Spleen (tissue), 11 donors: ENCODE measurements around the gene CPA5. TPM values are rescaled to one million over a fixed set of nuclear protein-coding genes. Genes with fewer than 3 reads are reported as not detected.
"Not testable (repeated sequence)": the region's sequence is repeated elsewhere in the genome, so short reads cannot be mapped to it uniquely, and the experiment has no call there.

Source experiments
- DNase-seq: peaks from one replicate; pipeline ENCODE4 v3.0.0-alpha.2; 2020
- H3K27ac ChIP-seq, 8 donors: fragments of 200-600 bp; sonication (generic) in 7 of 8; 1 replicate in 4 of 8; 2 replicates in 4 of 8; pipeline versions ENCODE4 v1.5.0 to v1.8.0; 2016 to 2021; ENCODE audit warnings: inconsistent platforms in 4 of 8, mild to moderate bottlenecking in 4 of 8, moderate library complexity in 1 of 8
- H3K27me3 ChIP-seq, 7 donors: fragments of 200-600 bp; sonication (generic) in 6 of 7; replicated peaks in 1 of 7; 1 replicate in 4 of 7; 2 replicates in 3 of 7; pipeline versions ENCODE4 v1.5.0 to v1.8.0; 2016 to 2021; ENCODE audit warnings: inconsistent platforms in 3 of 7, mild to moderate bottlenecking in 1 of 7
- H3K36me3 ChIP-seq, 6 donors: fragments of 200-600 bp; sonication (generic) in 5 of 6; 1 replicate in 4 of 6; 2 replicates in 2 of 6; pipeline versions ENCODE4 v1.5.0 to v1.8.0; 2016 to 2021; ENCODE audit warnings: inconsistent platforms in 2 of 6
- H3K4me1 ChIP-seq, 6 donors: fragments of 200-600 bp; sonication (generic) in 5 of 6; 1 replicate in 3 of 6; 2 replicates in 3 of 6; pipeline versions ENCODE4 v1.5.0 to v1.8.0; 2016 to 2021; ENCODE audit warnings: inconsistent platforms in 3 of 6
- H3K4me3 ChIP-seq, 8 donors: fragments of 200-600 bp; sonication (generic) in 7 of 8; 1 replicate in 4 of 8; 2 replicates in 4 of 8; pipeline versions ENCODE4 v1.5.0 to v1.8.0; 2016 to 2021; ENCODE audit warnings: inconsistent platforms in 4 of 8, mild to moderate bottlenecking in 4 of 8, moderate library complexity in 2 of 8
- H3K9me3 ChIP-seq, 8 donors: fragments of 200-600 bp; sonication (generic) in 7 of 8; 1 replicate in 4 of 8; 2 replicates in 4 of 8; pipeline versions ENCODE4 v1.5.0 to v1.8.0; 2016 to 2021; ENCODE audit warnings: inconsistent platforms in 4 of 8
- CTCF ChIP-seq, 11 experiments: fragments of 200-600 bp in 7 of 11; fragments of 450-650 bp in 4 of 11; sonication (generic) in 4 of 11; IDR thresholded peaks in 8 of 11; conservative IDR thresholded peaks in 3 of 11; 1 replicate in 7 of 11; 2 replicates in 4 of 11; pipeline versions ENCODE4 v1.4.0 to v1.8.0; 2016 to 2021; ENCODE audit warnings: antibody characterized with exemption in 11 of 11, inconsistent platforms in 4 of 11, mild to moderate bottlenecking in 1 of 11
- POLR2A ChIP-seq, 3 donors: fragments of 450-650 bp; IDR thresholded peaks; one replicate each; pipeline ENCODE4 v1.5.1; 2017; ENCODE audit warnings: antibody characterized with exemption in 3 of 3, mild to moderate bottlenecking in 1 of 3
- POLR2AphosphoS5 ChIP-seq, 3 donors: sonication (generic); formaldehyde crosslinking; IDR thresholded peaks; one replicate each; pipeline ENCODE4 v1.5.1; 2017; ENCODE audit warnings: antibody characterized with exemption in 3 of 3
- WGBS, 5 donors: extraction: QIAGEN DNeasy Blood & Tissue Kit in 3 of 5; methylation state at CpG; one replicate each; pipeline versions ENCODE4 v1.1.5 to v1.1.7; 2013 to 2018; 5-methylcytosine and 5-hydroxymethylcytosine counted together
- intact Hi-C: fragments of 100-400 bp; cut with DNase I; formaldehyde crosslinking; loops from one replicate; pipeline ENCODE4 v1.15.0; 2023; ENCODE audit warnings: low total_unique reads
- polyA plus RNA-seq, 3 donors: library from polyadenylated mRNA; stranded (reverse); fragments of 200-250 nt; gene quantifications; one replicate each; pipeline ENCODE4 v1.2.1, GENCODE V29; 2013
- total RNA-seq, 7 donors: library from RNA; depleted of rRNA in 3 of 7; stranded (reverse); fragments of >200 nt in 3 of 7; fragmentation: NEBNext Ultra II Directional in 4 of 7; extraction: Animal tissue kit (Norgen Biotek cat#: 25700) in 4 of 7; gene quantifications; one replicate each; pipeline versions ENCODE4 v1.1.0 to v1.2.1, GENCODE V29; 2016 to 2021
- donor health status: healthy with polysubstance abuse.
- donor health status: DM: no; HTN: no; CAD: no; lungs with moderate emphysema.
- donor health status: DM: no; HTN: no; CAD: no.
- donor health status: Bipolar disorder and iron deficiency.
- donor health status: healthy.
- donor health status: DM: no; HTN: no; CAD: no.
- donor health status: DM: yes; HTN: yes; CAD: no.

CPA5 gene
- total and polyA plus RNA-seq, 10 donors, result 0.26 to 3.6 (median 0.45) TPM; not detected in 6

DNA sequence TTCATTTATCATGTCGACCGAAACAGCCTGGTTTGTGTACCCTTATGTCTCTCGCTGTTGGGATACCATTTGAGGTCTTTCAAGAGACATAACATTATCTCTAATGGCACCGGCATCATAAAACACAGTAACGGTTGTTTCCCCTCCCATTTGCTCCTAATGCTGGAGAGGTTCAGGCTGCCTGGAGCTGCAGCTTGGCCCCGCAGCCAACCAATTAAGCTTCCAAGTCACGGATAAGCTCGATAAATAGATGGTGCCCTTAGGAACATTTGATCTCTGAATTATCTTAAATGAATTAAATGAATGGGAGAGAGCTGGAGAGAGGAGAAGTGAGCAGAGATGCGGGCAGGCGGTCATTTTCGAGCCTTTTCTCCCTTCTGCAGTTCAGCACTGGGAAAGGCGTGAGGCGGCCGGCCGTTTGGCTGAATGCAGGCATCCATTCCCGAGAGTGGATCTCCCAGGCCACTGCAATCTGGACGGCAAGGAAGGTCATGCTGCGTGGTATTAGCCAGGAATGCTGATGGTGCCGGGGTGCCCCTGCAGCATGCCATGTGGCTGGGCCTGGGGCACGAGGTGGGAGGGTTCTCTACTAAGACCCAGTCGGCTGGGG, 39.1 kb upstream of the CPA5 start:
- H3K27me3 ChIP-seq, result no peaks in the 10 kb centered on the region
- TF ChIP-seq CTCF (IDR thresholded peaks at IDR 0.05 in 8 of 11, conservative IDR thresholded peaks at IDR 0.05 in 3 of 11) (no peak), POLR2AphosphoS5 (IDR thresholded peaks at IDR 0.05) (no peak), POLR2A (IDR thresholded peaks at IDR 0.05) (no peak)
- 81 to 92% (median 89%) methylated on average over 17 to 21 of the region's 21 CpGs for WGBS, 5 donors
- intact Hi-C loops, result no loop called here
- no peaks in the 10 kb centered on the region for H3K9me3 ChIP-seq
- no peak overlapping the region for H3K4me3 ChIP-seq
- no peaks in the 10 kb centered on the region for H3K36me3 ChIP-seq
- H3K4me1 ChIP-seq, result no peaks in the 10 kb centered on the region
- no peak for DNase-seq
- no peak overlapping the region for H3K27ac ChIP-seq

DNA sequence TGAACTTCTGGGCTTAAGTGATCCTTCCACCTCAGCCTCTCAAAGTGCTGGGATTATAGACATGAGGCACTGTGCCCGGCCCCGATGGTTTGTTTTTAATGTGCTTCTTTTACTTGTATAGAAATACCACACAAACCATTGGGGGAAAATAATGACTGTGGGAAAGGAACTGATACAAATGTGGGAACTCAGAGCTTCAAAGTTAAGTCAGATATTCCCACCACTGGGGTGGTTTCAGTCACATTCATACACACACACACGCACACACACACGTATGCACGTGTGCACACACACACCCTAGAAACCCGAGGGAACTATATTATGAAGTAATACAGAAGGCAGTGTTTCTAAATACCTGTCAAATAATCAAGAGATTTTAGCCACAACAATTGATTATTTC, 34.6 kb upstream of the CPA5 start:
- intact Hi-C loops, result no loop called here
- Histone ChIP-seq H3K9me3 (no peaks in the 10 kb centered on the region), H3K27ac (no peak overlapping the region), H3K4me1 (no peaks in the 10 kb centered on the region), H3K27me3 (no peaks in the 10 kb centered on the region), H3K36me3 (no peaks in the 10 kb centered on the region), H3K4me3 (no peak overlapping the region)
- TF ChIP-seq POLR2A (IDR thresholded peaks at IDR 0.05) (no peak), POLR2AphosphoS5 (IDR thresholded peaks at IDR 0.05) (no peak), CTCF (IDR thresholded peaks at IDR 0.05 in 8 of 11, conservative IDR thresholded peaks at IDR 0.05 in 3 of 11) (no peak)
- DNase-seq, result no peak
- WGBS, 5 donors, result 63 to 73% (median 69%) methylated on average over 6 of the region's 6 CpGs

DNA sequence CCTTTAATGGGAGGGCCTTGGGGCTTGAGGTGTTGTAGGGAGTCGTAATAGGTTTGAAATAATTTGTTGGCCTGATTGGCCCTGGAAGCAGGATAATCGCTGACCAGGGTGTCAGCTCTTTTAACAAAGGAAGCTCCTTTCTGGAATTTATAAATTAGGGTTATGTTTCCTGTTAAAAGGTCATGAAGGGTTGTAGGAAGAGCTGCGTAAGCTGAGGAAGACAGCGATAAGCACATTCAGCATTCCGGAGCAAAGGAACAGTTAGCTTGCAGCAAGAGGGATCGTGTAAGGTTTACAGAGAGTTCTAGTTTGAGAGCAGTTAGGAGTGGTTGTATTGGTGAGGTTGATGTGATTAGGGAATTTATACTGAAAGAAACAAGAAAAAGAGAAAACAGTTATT, 30.3 kb upstream of the CPA5 start:
- 70 to 81% (median 77%) methylated on average over 6 of the region's 6 CpGs for WGBS, 5 donors
- TF ChIP-seq POLR2A (IDR thresholded peaks at IDR 0.05) (peak in 1 of 3 donors; percentile 26), POLR2AphosphoS5 (IDR thresholded peaks at IDR 0.05) (peak in 1 of 3 donors; percentile 87), CTCF (IDR thresholded peaks at IDR 0.05 in 8 of 11, conservative IDR thresholded peaks at IDR 0.05 in 3 of 11) (no peak)
- Histone ChIP-seq H3K27me3 (no peaks in the 10 kb centered on the region), H3K27ac (peak overlapping the region; percentile 61 to 88 (median 84)), H3K4me3 (peak overlapping the region; percentile 7 to 63 (median 26)), H3K9me3 (no peaks in the 10 kb centered on the region), H3K36me3 (no peaks in the 10 kb centered on the region), H3K4me1 (no peaks in the 10 kb centered on the region)
- no peak for DNase-seq
- intact Hi-C loops, result no loop called here

DNA sequence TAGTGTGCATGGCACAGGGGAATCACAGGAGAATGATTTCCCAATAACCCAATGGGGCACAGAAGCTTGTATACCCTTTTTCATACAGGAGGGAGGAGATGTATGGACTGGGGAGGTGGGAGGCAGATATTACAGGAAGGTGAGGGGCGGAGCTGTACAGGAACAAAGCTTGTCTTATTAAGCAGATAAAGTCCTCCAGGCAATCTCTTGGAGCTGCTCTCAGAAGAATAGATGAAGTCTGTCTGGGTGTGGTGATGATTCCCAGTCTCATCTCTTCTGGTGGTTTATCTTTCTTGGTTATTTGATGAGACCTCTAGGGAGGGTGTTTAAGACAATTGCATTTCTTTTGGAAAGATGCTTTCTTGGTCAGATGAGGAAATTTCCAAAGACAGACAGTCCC, 25.1 kb upstream of the CPA5 start:
- Histone ChIP-seq H3K9me3 (no peaks in the 10 kb centered on the region), H3K4me1 (no peaks in the 10 kb centered on the region), H3K27ac (no peak overlapping the region), H3K27me3 (no peaks in the 10 kb centered on the region), H3K4me3 (no peak overlapping the region), H3K36me3 (no peaks in the 10 kb centered on the region)
- intact Hi-C loops, result no loop called here
- 82 to 96% (median 89%) methylated on average over 1 of the region's 1 CpG for WGBS, 5 donors
- DNase-seq, result no peak
- TF ChIP-seq POLR2AphosphoS5 (IDR thresholded peaks at IDR 0.05) (no peak), POLR2A (IDR thresholded peaks at IDR 0.05) (no peak), CTCF (IDR thresholded peaks at IDR 0.05 in 8 of 11, conservative IDR thresholded peaks at IDR 0.05 in 3 of 11) (no peak)

DNA sequence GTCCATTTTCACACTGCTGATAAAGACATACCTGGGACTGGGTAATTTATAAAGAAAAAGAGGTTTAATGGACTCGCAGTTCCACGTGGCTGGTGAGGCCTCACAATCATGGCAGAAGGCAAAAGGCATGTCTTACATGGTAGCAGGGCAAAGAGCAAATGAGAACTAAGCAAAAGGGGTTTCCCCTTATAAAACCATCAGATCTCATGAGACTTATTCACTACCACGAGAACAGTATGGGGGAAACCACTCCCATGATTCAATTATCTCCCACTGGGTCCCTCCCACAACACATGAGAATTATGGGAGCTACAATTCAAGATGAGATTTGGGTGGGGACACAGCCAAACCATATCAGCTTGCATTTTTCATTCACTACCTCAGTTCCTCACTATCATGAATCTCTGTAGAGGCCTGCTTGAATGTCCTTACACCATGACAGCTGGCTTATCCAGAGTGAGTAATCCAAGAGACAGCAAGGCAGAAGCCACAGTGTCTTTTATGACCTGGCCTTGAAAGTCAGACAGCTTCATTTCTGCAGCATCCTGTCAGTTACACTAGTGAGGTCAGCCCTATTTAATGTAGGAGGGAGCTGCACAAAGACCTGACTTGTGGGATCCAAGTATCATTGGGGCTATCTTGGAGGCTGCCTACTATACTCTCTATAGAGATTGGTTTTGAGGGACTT, 22.9 kb upstream of the CPA5 start:
- H3K27ac ChIP-seq, H3K36me3 ChIP-seq, H3K9me3 ChIP-seq, H3K27me3 ChIP-seq, DNase-seq, intact Hi-C loops, H3K4me3 ChIP-seq, H3K4me1 ChIP-seq: not testable (repeated sequence)
- whole genome bisulfite sequencing, 5 donors, result 74 to 80% (median 76%) methylated on average over 3 of the region's 3 CpGs
